ENCODE data around the gene BBS12.

DNA sequence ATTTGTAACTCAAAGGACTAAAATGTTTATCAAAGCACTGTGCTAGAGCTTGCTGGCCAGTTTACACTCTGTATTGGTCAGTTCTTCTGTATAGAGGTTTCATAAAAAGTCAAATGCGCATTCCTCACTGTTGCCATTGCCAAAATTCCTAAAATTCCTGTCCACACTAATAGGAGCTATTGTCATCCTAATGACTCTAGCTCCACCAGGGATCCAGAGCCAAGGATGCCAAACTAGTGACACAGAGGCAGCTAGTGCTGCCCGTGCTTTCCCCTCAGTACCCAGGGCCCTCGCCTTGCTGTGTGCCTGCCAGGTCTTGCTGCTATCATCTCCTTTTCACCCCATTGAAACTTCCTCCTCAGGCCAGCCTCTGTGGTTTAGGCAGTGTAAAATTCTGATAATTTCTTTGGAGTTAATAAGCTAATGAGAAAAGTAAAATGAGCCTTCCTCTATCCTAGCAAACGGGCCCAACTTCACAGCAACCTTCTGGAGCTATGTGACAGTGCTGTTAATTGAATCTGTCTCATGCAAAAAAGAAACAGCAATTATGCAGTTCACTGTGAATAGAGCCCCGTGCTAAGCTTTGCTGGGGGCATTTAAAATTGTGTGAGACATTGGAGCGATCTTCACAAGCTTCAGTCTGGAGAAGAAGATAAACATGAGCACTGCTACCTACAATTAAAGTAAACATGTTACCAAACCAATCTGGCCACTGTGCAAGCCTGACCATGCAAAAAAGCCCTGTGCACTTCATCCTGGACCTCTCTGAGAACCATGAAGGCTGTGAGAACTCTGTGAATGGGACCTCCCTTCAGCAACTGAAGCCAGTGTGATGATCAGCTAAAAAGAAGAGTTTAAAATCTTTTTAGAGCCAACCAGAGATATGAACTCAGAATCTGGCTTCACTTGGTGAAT, 51.1 kb downstream of the BBS12 start:
- no peak for TF ChIP-seq CTCF (conservative IDR thresholded peaks at IDR 0.05)
- TF ChIP-seq EZH2 (IDR thresholded peaks at IDR 0.05; ENCODE audit: low read depth): no peak
